ENCODE results near the gene DPF3. TPM values are rescaled to one million over a fixed set of nuclear protein-coding genes. Genes with fewer than 3 reads are reported as not detected.
A peak's percentile ranks its signal among the peaks of the same experiment; 100 is the strongest.

DPF3 gene
- total and polyA plus RNA-seq, 9 of the 15 experiments (the other 6 are each of a cell fraction or from before 2014, with no cell fraction given): 0.21 to 4.9 (median 1.2) TPM

- ATAC-seq (no peak), FAIRE-seq (no peak), DNase-seq (ENCODE audit: extremely low read depth in 1 of 4, low spot score in 3 of 4) (no peak)
- Histone ChIP-seq H3K9me3 (replicated peaks; ENCODE audit: control insufficient read depth, insufficient read depth, low read depth, low read length) (no peaks in the 10 kb centered on the region), H3K36me3 (ENCODE audit: control insufficient read depth, insufficient read depth, low read length) (peaks cover 8% of the 10 kb centered on the region; the same call in 1 of the 3 replicates), H3K27me3 (ENCODE audit: control insufficient read depth in 2 of 2, insufficient read depth in 2 of 2, low read length in 2 of 2) (no peaks in the 10 kb centered on the region), H3K9me1 (ENCODE audit: control insufficient read depth, insufficient read depth, low read length) (no peaks in the 10 kb centered on the region), H2AFZ (ENCODE audit: low read depth, low read length) (no peak overlapping the region), H3K9ac (ENCODE audit: insufficient read depth in 1 of 2, low read depth in 2 of 2, low read length in 2 of 2) (no peak overlapping the region), H3K27ac (ENCODE audit: extremely low read depth, low read depth, low read length) (no peak overlapping the region), H4K20me1 (replicated peaks; ENCODE audit: control insufficient read depth, insufficient read depth, low read length) (no peaks in the 10 kb centered on the region), H3K4me2 (ENCODE audit: insufficient read depth, low read length) (no peak overlapping the region), H3K4me1 (replicated peaks in 1 of 2; ENCODE audit: control insufficient read depth in 2 of 2, insufficient read depth in 2 of 2, low read length in 2 of 2) (peaks cover 21 to 49% of the 10 kb centered on the region in 2 experiments), H3K79me2 (ENCODE audit: control insufficient read depth, insufficient read depth, low read length) (peaks cover 75% of the 10 kb centered on the region), H3K4me3 (no peak overlapping the region)
- intact Hi-C loops (cut with micrococcal nuclease) (loop anchor here (10.0 kb wide), 1 partner anchor 536 kb away; no protein-coding TSS in a partner anchor), in situ Hi-C loops (cut with MboI) (no loop called here)
- WGBS (ENCODE audit: insufficient coverage, low coverage, missing lambda C conversion rate): 100% methylated on average over 2 of the region's 21 CpGs
- TF ChIP-seq POLR2G (IDR thresholded peaks at IDR 0.05; ENCODE audit: low read depth, low read length) (peak; percentile 60), TEAD4 (IDR thresholded peaks at IDR 0.05; ENCODE audit: low read length) (no peak), TEAD4 (CRISPR knock-in tag; IDR thresholded peaks at IDR 0.05; ENCODE audit: borderline replicate concordance) (no peak), TFE3 (CRISPR knock-in tag; IDR thresholded peaks at IDR 0.05) (no peak), RBFOX2 (IDR thresholded peaks at IDR 0.05; ENCODE audit: low read depth, low read length) (peak; percentile 63)
- BruUV-seq (replicated peaks): no TSS peak
- ChIA-PET CTCF (ENCODE audit: low intra/inter-chr PET ratio) (no interaction called here), POLR2A (interaction anchor here (0.9 kb wide), 1 partner anchor 20 kb away, joined by 4 read pairs; no protein-coding TSS in a partner anchor)
These were observed 35.0 kb upstream of the DPF3 start for GRCh38 chr14:72928872-72929271.

Measured in K562 (cell line).